ENCODE measurements around the gene STRN. TPM values are rescaled to one million over a fixed set of nuclear protein-coding genes. Genes with fewer than 3 reads are reported as not detected.
A peak's percentile ranks its signal among the peaks of the same experiment; 100 is the strongest.

STRN gene
- total RNA-seq, 2 experiments from 2014 or later = 32.2 to 35.0 TPM

DNA sequence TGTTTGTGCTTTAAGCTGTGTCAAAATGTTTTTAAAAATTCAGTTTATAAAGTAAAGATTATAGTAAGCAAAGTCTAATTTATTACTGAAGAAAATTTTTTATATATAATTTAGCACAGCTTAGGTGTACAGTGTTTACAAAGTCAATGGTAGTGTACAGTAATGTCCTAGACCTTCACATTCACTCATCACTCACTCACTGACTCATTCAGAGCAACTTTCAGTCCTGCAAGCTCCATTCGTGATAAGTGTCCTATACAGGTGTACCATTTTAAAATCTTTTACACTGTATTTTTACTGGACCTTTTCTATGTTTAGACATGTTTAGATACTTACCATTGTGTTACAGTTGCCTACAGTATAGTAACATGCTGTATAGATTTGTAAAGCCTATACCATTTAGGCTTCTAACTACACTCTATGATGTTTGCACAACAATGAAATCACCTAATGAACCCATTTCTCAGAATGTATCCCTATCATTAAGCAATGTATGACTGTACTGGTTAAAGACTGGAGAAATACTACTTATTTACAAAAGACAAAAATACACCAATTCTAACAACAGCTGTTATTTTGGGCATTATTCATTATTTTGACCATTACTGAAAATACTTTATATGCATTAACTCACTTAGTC lies 95.1 kb downstream of the STRN start:
- no peaks in the 10 kb centered on the region for H3K27me3 Mint-ChIP-seq
- H3K36me3 Mint-ChIP-seq = peaks cover 56% of the 10 kb centered on the region
- DNase-seq = no peak
- POLR2A ChIA-PET = no interaction called here
- no peak for ATAC-seq (ENCODE audit: low read depth)
- H3K4me1 Mint-ChIP-seq = peaks cover 4% of the 10 kb centered on the region
- H3K9me3 Mint-ChIP-seq = no peaks in the 10 kb centered on the region
- H3K27ac Mint-ChIP-seq = no peak overlapping the region
- no peak overlapping the region for H3K4me3 Mint-ChIP-seq

DNA sequence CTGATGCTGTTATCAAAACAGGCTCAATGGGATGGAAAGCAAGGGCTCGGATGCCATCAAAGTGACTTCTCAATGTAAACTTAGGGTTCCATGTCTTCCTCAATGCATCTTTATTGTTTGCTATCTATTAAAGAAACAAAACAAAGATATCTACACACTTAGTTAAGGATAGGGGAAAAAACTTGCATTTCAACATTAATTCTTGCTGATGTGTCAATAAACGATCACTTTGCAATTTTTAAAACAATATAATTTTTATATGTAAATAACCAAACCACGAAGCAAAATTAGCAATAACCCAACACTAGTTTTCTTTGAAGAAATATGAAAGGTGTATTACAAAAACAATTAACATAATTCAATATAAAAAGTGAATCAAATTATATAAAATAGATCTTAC lies 96.7 kb downstream of the STRN start:
- ATAC-seq (ENCODE audit: low read depth) = no peak

DNA sequence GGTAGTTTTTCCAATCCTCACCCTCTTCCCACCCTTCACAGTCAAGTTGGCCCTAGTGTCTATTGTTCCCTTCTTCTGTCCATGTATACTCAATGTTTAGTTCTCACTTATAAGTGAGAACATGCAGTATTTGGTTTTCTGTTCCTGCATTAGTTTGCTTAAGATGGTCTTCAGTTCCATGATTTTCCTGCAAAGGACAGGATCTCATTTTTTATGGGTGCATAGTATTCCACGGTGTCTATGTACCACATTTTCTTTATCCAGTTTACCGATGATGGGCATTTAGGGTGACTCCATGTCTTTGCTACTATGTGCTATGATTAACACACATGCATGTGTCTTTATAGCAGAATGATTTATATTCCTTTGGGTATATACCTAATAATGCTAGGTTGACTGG lies 104.4 kb downstream of the STRN start:
- no peak for ATAC-seq (ENCODE audit: low read depth)
- Mint-ChIP-seq H3K4me3 (no peak overlapping the region), H3K4me1 (peaks cover 7% of the 10 kb centered on the region), H3K9me3 (no peaks in the 10 kb centered on the region), H3K36me3 (peaks cover 44% of the 10 kb centered on the region), H3K27ac (no peak overlapping the region), H3K27me3 (no peaks in the 10 kb centered on the region)
- DNase-seq = no peak
- POLR2A ChIA-PET = no interaction called here

More for the DNA sequence above, 96.7 kb downstream of the STRN start:
- POLR2A ChIA-PET = no interaction called here
- no peaks in the 10 kb centered on the region for H3K9me3 Mint-ChIP-seq
- H3K27me3 Mint-ChIP-seq = no peaks in the 10 kb centered on the region
- no peak overlapping the region for H3K27ac Mint-ChIP-seq
- no peak overlapping the region for H3K4me3 Mint-ChIP-seq
- DNase-seq = no peak
- H3K36me3 Mint-ChIP-seq = peaks cover 57% of the 10 kb centered on the region
- peaks cover 4% of the 10 kb centered on the region for H3K4me1 Mint-ChIP-seq

DNA sequence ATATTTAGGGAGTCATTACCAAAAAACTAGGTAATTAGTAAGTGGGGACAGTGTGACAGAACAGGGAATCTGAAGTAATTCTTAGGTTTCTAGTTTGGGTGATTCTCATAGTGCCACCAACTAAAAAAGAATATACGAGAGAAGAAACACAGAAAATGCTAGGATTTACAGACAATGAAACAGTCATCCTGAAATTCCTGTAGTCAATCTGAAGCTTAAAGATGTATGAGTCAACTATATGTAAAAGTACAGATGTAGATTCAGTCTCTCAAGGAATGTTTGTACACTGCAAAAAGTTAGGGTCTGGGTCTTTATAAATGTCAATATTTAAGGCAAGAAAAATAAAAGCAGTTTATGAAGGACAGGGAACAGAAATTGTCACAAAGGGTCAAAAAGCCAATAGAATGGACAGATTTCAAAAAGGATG lies 107.0 kb downstream of the STRN start:
- H3K27ac Mint-ChIP-seq = no peak overlapping the region
- DNase-seq (no peak), ATAC-seq (ENCODE audit: low read depth) (no peak)
- no peaks in the 10 kb centered on the region for H3K27me3 Mint-ChIP-seq
- H3K36me3 Mint-ChIP-seq = peaks cover 24% of the 10 kb centered on the region
- H3K4me3 Mint-ChIP-seq = no peak overlapping the region
- H3K4me1 Mint-ChIP-seq = peaks cover 7% of the 10 kb centered on the region
- H3K9me3 Mint-ChIP-seq = no peaks in the 10 kb centered on the region
- POLR2A ChIA-PET = no interaction called here

DNA sequence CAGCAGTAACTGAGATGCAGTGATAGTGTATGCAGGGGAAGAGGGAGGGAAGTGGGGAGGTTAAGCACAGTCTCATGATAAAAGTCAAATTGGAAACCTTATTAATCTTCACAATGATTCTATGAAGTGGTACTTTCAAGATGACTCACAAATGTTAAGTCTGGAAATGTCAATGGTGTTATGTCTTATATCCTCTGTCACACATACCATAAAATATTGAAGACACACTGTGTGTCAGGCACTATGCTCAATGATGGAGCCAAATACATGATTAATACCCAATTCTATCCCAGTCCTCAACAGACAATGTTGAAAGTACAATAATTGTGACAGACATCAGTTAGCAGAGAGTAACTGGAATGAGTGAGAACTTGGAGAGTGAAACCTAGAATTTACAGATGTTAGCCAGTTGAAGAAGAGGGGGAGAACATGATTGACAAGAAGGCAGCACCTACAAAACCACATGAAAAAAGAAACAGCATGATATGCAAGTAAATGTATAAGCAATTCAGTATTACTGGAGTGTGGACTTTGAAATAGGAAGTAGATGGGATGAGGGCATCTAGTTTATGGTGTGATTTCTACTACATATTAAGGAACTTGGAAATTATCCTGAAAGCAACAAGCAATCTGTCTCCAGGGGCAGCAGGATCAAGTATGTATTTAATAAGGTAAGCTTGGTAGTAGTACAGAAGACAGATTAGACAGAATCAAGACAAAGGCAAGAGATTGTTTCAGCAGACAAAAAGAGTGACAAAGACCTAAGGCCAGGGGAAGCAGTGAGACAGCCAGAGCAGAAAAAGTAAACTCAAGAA lies 107.6 kb downstream of the STRN start:
- DNase-seq = no peak
- Mint-ChIP-seq H3K27me3 (no peaks in the 10 kb centered on the region), H3K4me1 (peaks cover 7% of the 10 kb centered on the region), H3K9me3 (no peaks in the 10 kb centered on the region), H3K36me3 (peaks cover 21% of the 10 kb centered on the region), H3K27ac (peak overlapping the region; percentile 3), H3K4me3 (no peak overlapping the region)
- POLR2A ChIA-PET = no interaction called here
- ATAC-seq (ENCODE audit: low read depth) = no peak

DNA sequence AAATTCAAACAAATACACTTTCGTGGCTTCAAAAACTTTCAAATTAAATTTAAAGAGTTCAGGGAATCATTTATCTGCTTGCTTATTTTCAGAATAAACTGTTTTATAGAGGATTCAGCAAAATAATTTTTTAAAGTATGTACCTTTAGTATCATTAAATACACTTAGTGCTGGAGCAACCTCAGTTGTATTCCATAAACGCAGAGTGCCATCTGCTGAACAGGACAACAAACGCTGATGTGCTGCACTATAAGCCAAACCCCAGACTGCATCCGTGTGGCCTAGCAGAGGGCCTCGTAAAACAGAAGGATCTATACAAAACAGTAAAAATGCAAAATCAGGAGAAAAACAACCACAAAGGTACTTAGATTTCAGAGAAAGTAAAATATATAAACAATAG lies 108.6 kb downstream of the STRN start:
- H3K27ac Mint-ChIP-seq = no peak overlapping the region
- H3K4me1 Mint-ChIP-seq = peaks cover 7% of the 10 kb centered on the region
- no peak overlapping the region for H3K4me3 Mint-ChIP-seq
- H3K9me3 Mint-ChIP-seq = no peaks in the 10 kb centered on the region
- ATAC-seq (ENCODE audit: low read depth) = no peak
- DNase-seq = no peak
- no peaks in the 10 kb centered on the region for H3K27me3 Mint-ChIP-seq
- POLR2A ChIA-PET = no interaction called here
- H3K36me3 Mint-ChIP-seq = peaks cover 12% of the 10 kb centered on the region

DNA sequence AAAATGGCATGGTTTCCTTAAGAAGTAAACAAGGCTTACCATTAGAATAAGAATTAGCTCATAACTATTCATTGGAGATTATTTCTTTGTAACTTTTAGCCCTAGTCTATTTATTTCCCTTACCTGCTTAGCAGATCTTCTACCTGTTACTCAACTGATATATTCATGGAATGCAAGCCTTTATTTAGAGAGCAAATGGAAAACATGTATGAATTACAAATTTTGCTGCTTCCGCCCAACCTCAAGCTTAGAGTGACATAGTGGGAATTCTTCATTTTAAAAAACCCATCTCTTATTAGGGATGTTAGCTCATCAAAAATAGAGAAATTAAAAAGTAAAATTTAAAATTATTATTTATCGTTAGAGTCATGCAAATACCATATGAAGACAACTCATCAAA lies 110.9 kb downstream of the STRN start:
- H3K27ac Mint-ChIP-seq = no peak overlapping the region
- H3K9me3 Mint-ChIP-seq = no peaks in the 10 kb centered on the region
- ATAC-seq (ENCODE audit: low read depth) (no peak), DNase-seq (no peak)
- H3K36me3 Mint-ChIP-seq = peaks cover 21% of the 10 kb centered on the region
- H3K4me3 Mint-ChIP-seq = no peak overlapping the region
- H3K4me1 Mint-ChIP-seq = peaks cover 7% of the 10 kb centered on the region
- H3K27me3 Mint-ChIP-seq = no peaks in the 10 kb centered on the region
- POLR2A ChIA-PET = no interaction called here

DNA sequence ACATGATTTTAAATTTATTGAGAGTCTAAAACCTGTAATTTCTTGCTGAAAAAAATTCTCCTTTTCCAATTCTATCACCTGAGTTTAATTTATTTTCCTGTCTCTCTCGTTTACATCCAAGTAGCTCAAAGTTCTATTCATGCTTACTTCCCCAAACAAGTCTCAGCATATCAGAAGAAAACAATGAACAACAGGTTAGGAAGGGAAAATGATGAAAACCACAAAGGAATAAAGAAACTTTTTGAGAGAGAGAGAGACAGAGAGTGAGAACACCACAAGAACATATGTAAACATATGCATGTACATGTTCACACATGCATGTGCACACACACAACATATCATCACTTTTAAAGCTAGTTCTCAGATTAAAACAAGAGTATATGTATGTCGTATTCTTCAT lies 112.1 kb downstream of the STRN start:
- Mint-ChIP-seq H3K4me1 (peaks cover 7% of the 10 kb centered on the region), H3K9me3 (no peaks in the 10 kb centered on the region), H3K36me3 (peaks cover 30% of the 10 kb centered on the region), H3K27me3 (no peaks in the 10 kb centered on the region), H3K27ac (no peak overlapping the region), H3K4me3 (no peak overlapping the region)
- no peak for ATAC-seq (ENCODE audit: low read depth)
- no peak for DNase-seq
- POLR2A ChIA-PET = no interaction called here

DNA sequence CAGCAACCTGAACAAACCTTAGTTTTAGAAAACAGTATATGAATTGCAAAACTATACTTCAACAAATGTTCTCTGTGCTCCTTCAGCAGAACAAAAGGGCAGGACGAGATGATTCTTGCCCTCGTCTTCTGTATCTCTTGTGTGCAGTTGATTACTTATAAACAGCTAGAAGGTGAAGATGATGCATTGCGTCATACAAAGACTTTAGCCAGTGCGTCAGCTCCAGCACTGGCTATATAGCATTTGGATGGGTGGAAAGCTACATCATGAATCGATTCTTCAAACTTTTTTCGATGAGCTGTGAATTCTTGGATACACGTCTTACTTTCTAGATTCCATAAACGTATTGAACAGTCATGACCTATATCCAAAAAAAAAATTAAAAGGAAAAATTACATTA lies 117.1 kb downstream of the STRN start:
- POLR2A ChIA-PET = no interaction called here
- DNase-seq (no peak), ATAC-seq (ENCODE audit: low read depth) (no peak)
- no peak overlapping the region for H3K4me3 Mint-ChIP-seq
- H3K36me3 Mint-ChIP-seq = peaks cover 32% of the 10 kb centered on the region
- H3K27ac Mint-ChIP-seq = no peak overlapping the region
- no peaks in the 10 kb centered on the region for H3K4me1 Mint-ChIP-seq
- no peaks in the 10 kb centered on the region for H3K27me3 Mint-ChIP-seq
- no peaks in the 10 kb centered on the region for H3K9me3 Mint-ChIP-seq

DNA sequence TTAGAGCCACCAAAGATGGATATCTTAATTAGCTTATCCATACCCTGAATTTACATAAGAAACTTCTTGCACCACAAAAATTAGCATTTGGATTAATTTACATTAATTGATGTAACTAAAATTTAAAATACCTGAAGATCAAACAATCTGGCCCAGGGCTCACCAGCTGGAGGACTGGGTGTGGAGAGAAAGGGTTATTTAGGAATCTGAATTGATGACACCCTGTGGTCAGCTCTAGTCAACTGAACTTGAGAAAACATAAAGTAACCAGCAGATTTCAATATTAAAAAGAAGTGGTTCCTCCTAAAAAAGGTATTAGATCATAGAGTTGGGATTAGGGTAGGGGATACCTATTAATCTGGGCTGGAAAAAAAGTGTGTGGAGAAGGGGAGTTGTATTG lies 122.5 kb downstream of the STRN start:
- POLR2A ChIA-PET = no interaction called here
- H3K4me3 Mint-ChIP-seq = no peak overlapping the region
- H3K9me3 Mint-ChIP-seq = no peaks in the 10 kb centered on the region
- no peak for ATAC-seq (ENCODE audit: low read depth)
- DNase-seq = no peak
- no peaks in the 10 kb centered on the region for H3K27me3 Mint-ChIP-seq
- no peak overlapping the region for H3K27ac Mint-ChIP-seq
- peaks cover 2% of the 10 kb centered on the region for H3K4me1 Mint-ChIP-seq
- H3K36me3 Mint-ChIP-seq = peaks cover 19% of the 10 kb centered on the region

DNA sequence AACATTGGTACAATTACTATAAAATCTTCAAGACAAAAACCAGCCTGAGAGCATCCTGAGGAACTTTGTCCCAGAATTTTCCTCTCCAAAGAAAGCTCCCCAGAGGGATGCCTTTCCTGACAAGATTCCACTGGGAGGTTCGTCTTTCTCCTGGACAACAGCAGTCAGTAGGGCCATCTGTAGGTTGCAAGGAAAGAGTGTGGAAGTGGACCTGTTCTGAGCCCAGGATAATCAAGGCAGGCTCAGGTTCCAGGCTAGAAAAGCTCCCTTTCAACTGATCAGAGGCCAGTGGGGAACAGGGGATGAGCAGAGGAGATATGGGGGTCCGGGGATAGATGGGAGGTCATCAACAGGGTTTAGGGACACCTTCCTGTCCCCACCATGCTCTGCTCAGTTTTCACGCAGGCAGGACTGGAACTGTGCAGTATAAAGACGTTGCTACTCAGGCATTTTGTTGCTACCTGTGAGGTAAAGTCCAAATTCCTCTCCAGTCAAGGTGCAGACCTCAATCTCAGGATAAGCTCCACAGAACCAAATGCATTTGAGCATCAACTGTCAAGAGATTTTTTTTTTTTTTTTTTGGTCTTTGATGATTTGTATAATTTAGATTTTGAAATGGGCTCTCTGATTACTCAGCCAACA lies 126.2 kb downstream of the STRN start:
- ATAC-seq (ENCODE audit: low read depth) = no peak
- Mint-ChIP-seq H3K27ac (no peak overlapping the region), H3K4me3 (no peak overlapping the region), H3K4me1 (peaks cover 5% of the 10 kb centered on the region), H3K9me3 (no peaks in the 10 kb centered on the region), H3K27me3 (no peaks in the 10 kb centered on the region), H3K36me3 (peaks cover 12% of the 10 kb centered on the region)
- no peak for DNase-seq
- POLR2A ChIA-PET = no interaction called here

DNA sequence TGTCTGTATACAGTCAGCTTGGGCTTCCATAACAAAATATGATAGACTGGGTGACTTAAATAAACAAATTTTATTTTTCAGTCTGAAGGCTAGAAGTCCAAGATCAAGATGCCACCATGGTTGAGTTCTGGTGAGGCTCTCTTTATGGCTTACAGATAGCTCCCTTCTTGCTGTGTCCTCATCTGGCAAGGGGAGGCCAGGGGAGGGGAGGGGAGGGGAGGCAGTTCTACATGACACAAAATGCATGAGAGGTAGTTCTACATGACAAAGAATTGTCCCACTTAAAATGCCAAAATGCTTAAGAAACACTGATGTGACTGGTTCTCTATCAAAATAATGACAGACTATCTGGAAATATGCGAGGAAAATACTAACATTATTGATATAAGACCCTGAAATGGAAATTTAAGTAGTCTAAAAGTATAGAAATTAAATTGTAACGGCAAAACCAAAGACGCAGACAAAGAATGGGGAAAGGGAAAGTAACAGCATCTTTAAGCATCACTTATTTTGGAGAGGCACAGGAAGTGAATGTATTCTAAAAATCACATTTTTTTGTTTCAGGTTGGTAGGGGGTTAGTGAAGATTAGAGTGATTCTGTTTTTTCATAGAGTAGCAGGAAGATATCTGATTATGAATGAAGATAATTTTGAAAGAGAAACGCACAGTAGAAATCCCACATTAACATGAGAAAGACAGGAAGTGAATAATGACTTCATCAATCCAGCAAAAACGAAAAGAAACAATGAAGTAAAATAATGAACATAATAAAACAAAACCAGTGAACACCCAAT lies 131.4 kb downstream of the STRN start:
- Mint-ChIP-seq H3K36me3 (no peaks in the 10 kb centered on the region), H3K27me3 (peaks cover 7% of the 10 kb centered on the region), H3K4me1 (peaks cover 6% of the 10 kb centered on the region), H3K27ac (peak overlapping the region; percentile 49), H3K9me3 (peaks cover 2% of the 10 kb centered on the region), H3K4me3 (peak overlapping the region; percentile 21)
- no peak for DNase-seq
- POLR2A ChIA-PET = no interaction called here
- no peak for ATAC-seq (ENCODE audit: low read depth)

DNA sequence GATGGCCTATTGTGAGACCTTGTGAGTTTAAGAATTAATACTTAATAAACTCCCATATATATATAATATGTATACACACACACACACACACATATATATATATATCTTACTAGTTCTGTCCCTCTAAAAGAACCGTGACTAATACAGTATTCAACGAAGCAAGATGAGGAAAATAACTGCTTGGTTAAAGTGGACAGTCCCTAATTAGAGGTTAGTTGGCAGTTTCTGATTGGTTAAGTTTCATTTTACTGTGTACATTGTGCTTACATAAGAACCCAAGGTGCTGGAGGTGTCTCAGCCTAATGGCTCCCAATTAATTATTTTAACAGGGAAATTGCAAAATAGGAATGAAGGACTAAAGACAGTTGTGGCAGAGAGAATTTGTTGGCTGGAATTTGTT lies 132.1 kb downstream of the STRN start:
- ATAC-seq (ENCODE audit: low read depth) (no peak), DNase-seq (no peak)
- no peaks in the 10 kb centered on the region for H3K36me3 Mint-ChIP-seq
- H3K9me3 Mint-ChIP-seq = peaks cover 2% of the 10 kb centered on the region
- H3K4me1 Mint-ChIP-seq = peaks cover 6% of the 10 kb centered on the region
- H3K4me3 Mint-ChIP-seq = no peak overlapping the region
- POLR2A ChIA-PET = no interaction called here
- H3K27ac Mint-ChIP-seq = no peak overlapping the region
- H3K27me3 Mint-ChIP-seq = peaks cover 7% of the 10 kb centered on the region
